Glutamatergic neuron (in vitro differentiated cells): Measurements from ENCODE around the gene PRKAR1B. TPM values are rescaled to one million over a fixed set of nuclear protein-coding genes. Genes with fewer than 3 reads are reported as not detected.

Source experiments
- DNase-seq: peaks from one replicate; pipeline ENCODE4 v3.0.0; 2022
- H3K27ac Mint-ChIP-seq: one replicate; pipeline ENCODE4 v1.8.0; 2020; ENCODE audit warnings: mild to moderate bottlenecking, mixed read lengths, inconsistent platforms; ENCODE audit not compliant: unreplicated experiment
- H3K27me3 Mint-ChIP-seq: one replicate; pipeline ENCODE4 v1.8.0; 2020; ENCODE audit warnings: mild to moderate bottlenecking, moderate library complexity, mixed read lengths, inconsistent platforms; ENCODE audit not compliant: unreplicated experiment
- H3K36me3 Mint-ChIP-seq: one replicate; pipeline ENCODE4 v1.8.0; 2020; ENCODE audit warnings: mild to moderate bottlenecking, mixed read lengths, inconsistent platforms; ENCODE audit not compliant: unreplicated experiment
- H3K4me1 Mint-ChIP-seq: one replicate; pipeline ENCODE4 v1.8.0; 2020; ENCODE audit warnings: mild to moderate bottlenecking, low read depth, mixed read lengths, inconsistent platforms; ENCODE audit not compliant: unreplicated experiment
- H3K4me3 Mint-ChIP-seq: one replicate; pipeline ENCODE4 v1.8.0; 2020; ENCODE audit warnings: mild to moderate bottlenecking, mixed read lengths, inconsistent platforms; ENCODE audit not compliant: unreplicated experiment
- H3K9me3 Mint-ChIP-seq: one replicate; pipeline ENCODE4 v1.8.0; 2020; ENCODE audit warnings: mild to moderate bottlenecking, moderate library complexity, mixed read lengths, inconsistent platforms; ENCODE audit not compliant: unreplicated experiment
- CTCF ChIP-seq: fragments of 200-600 bp; sonication (generic); IDR thresholded peaks from one replicate; pipeline ENCODE4 v1.5.0; 2021; ENCODE audit not compliant: partially characterized antibody, unreplicated experiment
- total RNA-seq: library from RNA; stranded (reverse); fragmentation: NEBNext Ultra II Directional; extraction: Animal tissue kit (Norgen Biotek cat#: 25700); gene quantifications from one replicate; pipeline ENCODE4 v1.2.1, GENCODE V29; 2021; ENCODE audit not compliant: unreplicated experiment

PRKAR1B gene
- total RNA-seq, 1 donor from 2014 or later: 12.8 TPM

GRCh38 chr7:584820-585219, 142.3 kb downstream of the PRKAR1B start:
- no peak for DNase-seq
- Mint-ChIP-seq H3K27me3 (peaks cover 11% of the 10 kb centered on the region), H3K4me3 (no peak overlapping the region), H3K36me3 (peaks cover 17% of the 10 kb centered on the region), H3K27ac (no peak overlapping the region), H3K4me1 (no peaks in the 10 kb centered on the region), H3K9me3 (peaks cover 9% of the 10 kb centered on the region)
- no peak for TF ChIP-seq CTCF

- Mint-ChIP-seq H3K4me3 (no peak overlapping the region), H3K27ac (no peak overlapping the region), H3K9me3 (peaks cover 9% of the 10 kb centered on the region), H3K27me3 (peaks cover 11% of the 10 kb centered on the region), H3K36me3 (peaks cover 15% of the 10 kb centered on the region), H3K4me1 (no peaks in the 10 kb centered on the region)
- DNase-seq: no peak
- TF ChIP-seq CTCF: no peak
Observed at GRCh38 chr7:584122-584465, 143.0 kb downstream of the PRKAR1B start.

GRCh38 chr7:583410-584121, 143.5 kb downstream of the PRKAR1B start:
- DNase-seq: no peak
- peaks cover 9% of the 10 kb centered on the region for H3K27me3 Mint-ChIP-seq
- H3K36me3 Mint-ChIP-seq: peaks cover 10% of the 10 kb centered on the region
- H3K9me3 Mint-ChIP-seq: peaks cover 7% of the 10 kb centered on the region
- no peak for TF ChIP-seq CTCF
- no peak overlapping the region for H3K27ac Mint-ChIP-seq
- no peaks in the 10 kb centered on the region for H3K4me1 Mint-ChIP-seq
- no peak overlapping the region for H3K4me3 Mint-ChIP-seq

GRCh38 chr7:582931-583330, 144.2 kb downstream of the PRKAR1B start:
- Mint-ChIP-seq H3K27ac (no peak overlapping the region), H3K4me3 (no peak overlapping the region), H3K4me1 (no peaks in the 10 kb centered on the region), H3K9me3 (peaks cover 5% of the 10 kb centered on the region), H3K27me3 (peaks cover 5% of the 10 kb centered on the region), H3K36me3 (peaks cover 5% of the 10 kb centered on the region)
- TF ChIP-seq CTCF: no peak
- no peak for DNase-seq

GRCh38 chr7:582081-582835, 144.8 kb downstream of the PRKAR1B start:
- Mint-ChIP-seq H3K27me3 (peaks cover 5% of the 10 kb centered on the region), H3K4me1 (no peaks in the 10 kb centered on the region), H3K36me3 (peaks cover 5% of the 10 kb centered on the region), H3K9me3 (peaks cover 4% of the 10 kb centered on the region), H3K27ac (no peak overlapping the region), H3K4me3 (no peak overlapping the region)
- TF ChIP-seq CTCF: no peak
- DNase-seq: no peak
